Glomerular visceral epithelial cell (primary cell): ENCODE data around the gene ZNF423.

Experiments used
- DNase-seq: peaks from one replicate; pipeline ENCODE4 v3.0.0-alpha.2; 2016; ENCODE audit errors: extremely low spot score

Gene ZNF423

GRCh38 chr16:49825041-49825440, 30.9 kb downstream of the ZNF423 start:
- DNase-seq: no peak

GRCh38 chr16:49824593-49824992, 31.3 kb downstream of the ZNF423 start:
- DNase-seq: no peak

GRCh38 chr16:49822649-49823370, 33.1 kb downstream of the ZNF423 start:
- no peak for DNase-seq

- DNase-seq: no peak
These were observed 34.2 kb downstream of the ZNF423 start for GRCh38 chr16:49821614-49822282.

GRCh38 chr16:49821156-49821555, 34.8 kb downstream of the ZNF423 start:
- no peak for DNase-seq

GRCh38 chr16:49817754-49818507, 38.0 kb downstream of the ZNF423 start:
- DNase-seq: no peak

- DNase-seq: no peak
These were observed 39.0 kb downstream of the ZNF423 start for GRCh38 chr16:49816875-49817274.

GRCh38 chr16:49811644-49812334, 44.1 kb downstream of the ZNF423 start:
- DNase-seq: no peak

GRCh38 chr16:49810831-49811230, 45.1 kb downstream of the ZNF423 start:
- DNase-seq: no peak

- no peak for DNase-seq
These were observed 46.4 kb downstream of the ZNF423 start for GRCh38 chr16:49809561-49809960.

- DNase-seq: no peak
These were observed 46.9 kb downstream of the ZNF423 start for GRCh38 chr16:49809062-49809461.

GRCh38 chr16:49806446-49806845, 49.5 kb downstream of the ZNF423 start:
- no peak for DNase-seq

GRCh38 chr16:49801290-49801689, 54.6 kb downstream of the ZNF423 start:
- no peak for DNase-seq

- no peak for DNase-seq
These were observed 55.0 kb downstream of the ZNF423 start for GRCh38 chr16:49800876-49801275.

- no peak for DNase-seq
These were observed 55.5 kb downstream of the ZNF423 start for GRCh38 chr16:49800441-49800840.

GRCh38 chr16:49799172-49799571, 56.7 kb downstream of the ZNF423 start:
- no peak for DNase-seq

- no peak for DNase-seq
These were observed 60.4 kb downstream of the ZNF423 start for GRCh38 chr16:49795513-49795912.

GRCh38 chr16:49793244-49793643, 62.7 kb downstream of the ZNF423 start:
- DNase-seq: no peak

GRCh38 chr16:49789616-49790015, 66.3 kb downstream of the ZNF423 start:
- DNase-seq: no peak

- no peak for DNase-seq
These were observed 66.9 kb downstream of the ZNF423 start for GRCh38 chr16:49788986-49789385.

GRCh38 chr16:49788572-49788971, 67.3 kb downstream of the ZNF423 start:
- DNase-seq: no peak

- DNase-seq: no peak
These were observed 68.9 kb downstream of the ZNF423 start for GRCh38 chr16:49786926-49787557.
